SK-N-SH treated with all-trans-retinoic acid at 6 μM for 48 hours (cell line): ENCODE data around the gene COL9A3.

ENCODE experiments used
- ATAC-seq: fragments of 200-7000 bp; cut with Tn5 transposase; 3 replicates; pipeline ENCODE4 v1.9.1; 2020; ENCODE audit warnings: mild to moderate bottlenecking, moderate library complexity
- ARNTL ChIP-seq: fragments of 450-650 bp; formaldehyde crosslinking; IDR thresholded peaks from 2 replicates; pipeline ENCODE4 v1.5.0; 2020; ENCODE audit warnings: low read depth, mild to moderate bottlenecking, moderate library complexity, borderline replicate concordance
- CSDC2 ChIP-seq: fragments of 250-450 bp; sonication (Bioruptor Pico); IDR thresholded peaks from 2 replicates; pipeline ENCODE4 v1.5.0; 2020; ENCODE audit warnings: mild to moderate bottlenecking, moderate library complexity
- ESRRG ChIP-seq: fragments of 250-450 bp; sonication (Bioruptor Pico); IDR thresholded peaks from 2 replicates; pipeline ENCODE4 v1.6.1; 2021; ENCODE audit warnings: mild to moderate bottlenecking
- GLIS3 ChIP-seq: fragments of 250-450 bp; sonication (Bioruptor Pico); IDR thresholded peaks from 2 replicates; pipeline ENCODE4 v1.5.0; 2020; ENCODE audit warnings: mild to moderate bottlenecking, moderate library complexity
- ISL1 ChIP-seq: fragments of 250-450 bp; sonication (Bioruptor Pico); IDR thresholded peaks from 2 replicates; pipeline ENCODE4 v2.1.2; 2022; ENCODE audit warnings: mild to moderate bottlenecking, moderate library complexity
- OSR1 ChIP-seq: fragments of 250-450 bp; sonication (Bioruptor Pico); IDR thresholded peaks from 2 replicates; pipeline ENCODE4 v1.8.0; 2022; ENCODE audit warnings: moderate library complexity, mild to moderate bottlenecking, inconsistent platforms
- PPARA ChIP-seq: fragments of 250-450 bp; sonication (Bioruptor Pico); IDR thresholded peaks from 2 replicates; pipeline ENCODE4 v1.5.0; 2020; ENCODE audit warnings: mild to moderate bottlenecking, borderline replicate concordance
- RARB ChIP-seq: fragments of 250-450 bp; sonication (Bioruptor Pico); IDR thresholded peaks from 2 replicates; pipeline ENCODE4 v1.8.0; 2021; ENCODE audit warnings: mild to moderate bottlenecking, moderate library complexity
- SNAI2 ChIP-seq: fragments of 250-450 bp; sonication (Bioruptor Pico); IDR thresholded peaks from 2 replicates; pipeline ENCODE4 v1.5.0; 2020; ENCODE audit warnings: mild to moderate bottlenecking, moderate library complexity
- TCF4 ChIP-seq: fragments of 250-450 bp; sonication (Bioruptor Pico); IDR thresholded peaks from 2 replicates; pipeline ENCODE4 v1.8.0; 2021; ENCODE audit warnings: mild to moderate bottlenecking, moderate library complexity, borderline replicate concordance
- TOX ChIP-seq: fragments of 250-450 bp; sonication (Bioruptor Pico); IDR thresholded peaks from 2 replicates; pipeline ENCODE4 v1.8.0; 2021; ENCODE audit warnings: mild to moderate bottlenecking, moderate library complexity, borderline replicate concordance
- ZC3H10 ChIP-seq: fragments of 250-450 bp; sonication (Bioruptor Pico); IDR thresholded peaks from 2 replicates; pipeline ENCODE4 v1.5.1; 2021; ENCODE audit warnings: mild to moderate bottlenecking, moderate library complexity
- ZFP3 ChIP-seq: fragments of 250-450 bp; sonication (Bioruptor Pico); IDR thresholded peaks from 2 replicates; pipeline ENCODE4 v1.5.0; 2020; ENCODE audit warnings: mild to moderate bottlenecking, moderate library complexity
- ZFP30 ChIP-seq: fragments of 450-650 bp; formaldehyde crosslinking; IDR thresholded peaks from 2 replicates; pipeline ENCODE4 v1.5.0; 2022; ENCODE audit warnings: mild to moderate bottlenecking, moderate library complexity
- ZNF70 ChIP-seq: fragments of 450-650 bp; formaldehyde crosslinking; IDR thresholded peaks from 2 replicates; pipeline ENCODE4 v1.5.0; 2020; ENCODE audit warnings: mild to moderate bottlenecking, moderate library complexity
- ZNF8 ChIP-seq: fragments of 450-650 bp; formaldehyde crosslinking; IDR thresholded peaks from 2 replicates; pipeline ENCODE4 v1.5.0; 2020; ENCODE audit warnings: mild to moderate bottlenecking, moderate library complexity
- TF ChIP-seq, protein P1 (sequence below): fragments of 250-450 bp; sonication (Bioruptor Pico); IDR thresholded peaks from 2 replicates; pipeline ENCODE4 v1.5.1; 2021; ENCODE audit warnings: mild to moderate bottlenecking, moderate library complexity
- TF ChIP-seq, protein P2 (sequence below): fragments of 250-450 bp; sonication (Bioruptor Pico); IDR thresholded peaks from 2 replicates; pipeline ENCODE4 v1.8.0; 2021; ENCODE audit warnings: low read depth, mild to moderate bottlenecking, moderate library complexity, borderline replicate concordance
- TF ChIP-seq, protein P3 (sequence below): fragments of 250-450 bp; sonication (Bioruptor Pico); IDR thresholded peaks from 2 replicates; pipeline ENCODE4 v1.5.0; 2020; ENCODE audit warnings: mild to moderate bottlenecking, moderate library complexity
- TF ChIP-seq, protein P4 (sequence below): fragments of 250-450 bp; sonication (Bioruptor Pico); IDR thresholded peaks from 2 replicates; pipeline ENCODE4 v1.5.1; 2020; ENCODE audit warnings: low read depth, mild to moderate bottlenecking, moderate library complexity

The COL9A3 gene

DNA sequence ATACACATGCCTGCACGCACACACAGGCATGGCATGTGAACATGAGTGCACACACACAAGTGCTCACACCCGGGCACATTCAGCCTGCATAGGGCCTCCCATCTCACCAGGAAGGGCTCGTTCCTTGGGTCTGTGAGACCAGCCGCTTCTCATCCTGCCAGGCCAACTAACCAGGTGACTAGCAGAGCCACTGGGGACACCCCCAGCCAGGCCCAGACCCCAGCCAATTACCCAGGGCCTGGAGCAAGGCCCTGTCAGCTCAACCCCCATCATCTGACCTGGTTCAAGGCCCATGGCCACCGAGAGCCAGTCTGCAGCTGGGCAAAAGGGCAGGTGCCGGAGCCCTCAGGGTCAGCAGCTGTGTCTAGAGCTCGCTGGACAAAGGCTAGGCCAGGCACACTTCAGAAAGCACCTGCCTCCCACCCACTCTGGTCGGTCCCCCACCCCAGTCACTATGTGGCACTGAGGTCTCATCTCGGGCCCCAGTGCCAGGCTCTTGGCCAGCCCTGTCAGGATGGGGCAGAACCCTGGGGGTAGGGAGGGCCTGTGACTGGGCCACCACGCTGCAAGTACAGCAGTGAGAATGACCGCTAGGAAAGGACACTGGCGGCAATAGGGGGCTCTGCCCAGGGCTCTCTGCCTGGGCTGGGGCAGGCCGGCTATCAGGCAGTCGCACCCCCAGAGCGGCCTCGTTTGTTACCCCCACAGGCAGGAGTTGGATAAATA lies 47.3 kb upstream of the COL9A3 start:
- no peak for ATAC-seq
- no peak for TF ChIP-seq ESRRG (CRISPR knock-in tag)
- TF ChIP-seq, protein P1, sequence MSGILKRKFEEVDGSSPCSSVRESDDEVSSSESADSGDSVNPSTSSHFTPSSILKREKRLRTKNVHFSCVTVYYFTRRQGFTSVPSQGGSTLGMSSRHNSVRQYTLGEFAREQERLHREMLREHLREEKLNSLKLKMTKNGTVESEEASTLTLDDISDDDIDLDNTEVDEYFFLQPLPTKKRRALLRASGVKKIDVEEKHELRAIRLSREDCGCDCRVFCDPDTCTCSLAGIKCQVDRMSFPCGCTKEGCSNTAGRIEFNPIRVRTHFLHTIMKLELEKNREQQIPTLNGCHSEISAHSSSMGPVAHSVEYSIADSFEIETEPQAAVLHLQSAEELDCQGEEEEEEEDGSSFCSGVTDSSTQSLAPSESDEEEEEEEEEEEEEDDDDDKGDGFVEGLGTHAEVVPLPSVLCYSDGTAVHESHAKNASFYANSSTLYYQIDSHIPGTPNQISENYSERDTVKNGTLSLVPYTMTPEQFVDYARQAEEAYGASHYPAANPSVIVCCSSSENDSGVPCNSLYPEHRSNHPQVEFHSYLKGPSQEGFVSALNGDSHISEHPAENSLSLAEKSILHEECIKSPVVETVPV (CRISPR knock-in tag) = no peak
- TF ChIP-seq, protein P2, sequence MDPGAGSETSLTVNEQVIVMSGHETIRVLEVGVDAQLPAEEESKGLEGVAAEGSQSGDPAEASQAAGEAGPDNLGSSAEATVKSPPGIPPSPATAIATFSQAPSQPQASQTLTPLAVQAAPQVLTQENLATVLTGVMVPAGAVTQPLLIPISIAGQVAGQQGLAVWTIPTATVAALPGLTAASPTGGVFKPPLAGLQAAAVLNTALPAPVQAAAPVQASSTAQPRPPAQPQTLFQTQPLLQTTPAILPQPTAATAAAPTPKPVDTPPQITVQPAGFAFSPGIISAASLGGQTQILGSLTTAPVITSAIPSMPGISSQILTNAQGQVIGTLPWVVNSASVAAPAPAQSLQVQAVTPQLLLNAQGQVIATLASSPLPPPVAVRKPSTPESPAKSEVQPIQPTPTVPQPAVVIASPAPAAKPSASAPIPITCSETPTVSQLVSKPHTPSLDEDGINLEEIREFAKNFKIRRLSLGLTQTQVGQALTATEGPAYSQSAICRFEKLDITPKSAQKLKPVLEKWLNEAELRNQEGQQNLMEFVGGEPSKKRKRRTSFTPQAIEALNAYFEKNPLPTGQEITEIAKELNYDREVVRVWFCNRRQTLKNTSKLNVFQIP (CRISPR knock-in tag) = no peak
- TF ChIP-seq TOX = no peak
- TF ChIP-seq, protein P3, sequence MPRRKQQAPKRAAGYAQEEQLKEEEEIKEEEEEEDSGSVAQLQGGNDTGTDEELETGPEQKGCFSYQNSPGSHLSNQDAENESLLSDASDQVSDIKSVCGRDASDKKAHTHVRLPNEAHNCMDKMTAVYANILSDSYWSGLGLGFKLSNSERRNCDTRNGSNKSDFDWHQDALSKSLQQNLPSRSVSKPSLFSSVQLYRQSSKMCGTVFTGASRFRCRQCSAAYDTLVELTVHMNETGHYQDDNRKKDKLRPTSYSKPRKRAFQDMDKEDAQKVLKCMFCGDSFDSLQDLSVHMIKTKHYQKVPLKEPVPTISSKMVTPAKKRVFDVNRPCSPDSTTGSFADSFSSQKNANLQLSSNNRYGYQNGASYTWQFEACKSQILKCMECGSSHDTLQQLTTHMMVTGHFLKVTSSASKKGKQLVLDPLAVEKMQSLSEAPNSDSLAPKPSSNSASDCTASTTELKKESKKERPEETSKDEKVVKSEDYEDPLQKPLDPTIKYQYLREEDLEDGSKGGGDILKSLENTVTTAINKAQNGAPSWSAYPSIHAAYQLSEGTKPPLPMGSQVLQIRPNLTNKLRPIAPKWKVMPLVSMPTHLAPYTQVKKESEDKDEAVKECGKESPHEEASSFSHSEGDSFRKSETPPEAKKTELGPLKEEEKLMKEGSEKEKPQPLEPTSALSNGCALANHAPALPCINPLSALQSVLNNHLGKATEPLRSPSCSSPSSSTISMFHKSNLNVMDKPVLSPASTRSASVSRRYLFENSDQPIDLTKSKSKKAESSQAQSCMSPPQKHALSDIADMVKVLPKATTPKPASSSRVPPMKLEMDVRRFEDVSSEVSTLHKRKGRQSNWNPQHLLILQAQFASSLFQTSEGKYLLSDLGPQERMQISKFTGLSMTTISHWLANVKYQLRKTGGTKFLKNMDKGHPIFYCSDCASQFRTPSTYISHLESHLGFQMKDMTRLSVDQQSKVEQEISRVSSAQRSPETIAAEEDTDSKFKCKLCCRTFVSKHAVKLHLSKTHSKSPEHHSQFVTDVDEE (CRISPR knock-in tag) = no peak
- no peak for TF ChIP-seq ZFP3 (CRISPR knock-in tag)
- TF ChIP-seq TCF4 = no peak
- no peak for TF ChIP-seq CSDC2 (CRISPR knock-in tag)

DNA sequence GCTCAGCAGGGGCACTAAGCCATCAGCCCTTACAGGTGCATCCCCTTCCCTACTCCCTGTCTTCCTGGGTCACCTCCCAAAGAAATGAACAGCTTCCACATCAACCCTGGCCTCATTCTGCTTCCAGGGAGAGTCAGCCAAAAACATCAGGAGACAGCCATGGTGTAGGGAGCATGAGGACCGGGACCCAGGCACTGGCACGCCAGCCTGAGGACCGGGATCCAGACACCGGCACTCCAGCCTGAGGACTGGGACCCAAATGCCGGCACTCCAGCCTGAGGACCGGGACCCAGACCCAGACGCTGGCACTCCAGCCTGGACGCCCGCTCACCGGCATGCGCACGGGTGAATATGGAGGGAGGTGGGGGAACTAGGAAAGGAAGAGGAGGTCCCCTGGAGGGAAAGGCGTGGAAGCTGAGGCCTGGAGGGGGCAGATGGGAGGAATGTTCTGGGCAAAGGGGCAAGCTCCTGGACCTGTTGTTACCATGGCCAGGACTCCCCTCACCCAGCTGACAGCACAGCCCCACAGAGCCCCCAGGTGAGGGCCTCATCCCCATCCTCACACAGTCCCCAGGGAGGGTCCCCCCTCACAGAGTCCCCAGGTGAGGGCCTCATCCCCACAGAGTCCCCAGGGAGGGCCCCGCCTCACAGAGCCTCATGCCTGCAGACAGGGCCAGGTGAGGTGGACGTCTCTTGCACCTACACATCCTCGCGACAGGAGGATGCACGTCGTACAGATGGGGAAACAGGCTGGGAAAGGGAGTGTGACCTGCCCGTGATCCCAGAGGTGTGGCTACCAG lies 46.5 kb upstream of the COL9A3 start:
- TF ChIP-seq GLIS3 (CRISPR knock-in tag) = no peak
- no peak for TF ChIP-seq ISL1 (CRISPR knock-in tag)
- TF ChIP-seq, all 23 proteins: peak for 0
- no peak for ATAC-seq

DNA sequence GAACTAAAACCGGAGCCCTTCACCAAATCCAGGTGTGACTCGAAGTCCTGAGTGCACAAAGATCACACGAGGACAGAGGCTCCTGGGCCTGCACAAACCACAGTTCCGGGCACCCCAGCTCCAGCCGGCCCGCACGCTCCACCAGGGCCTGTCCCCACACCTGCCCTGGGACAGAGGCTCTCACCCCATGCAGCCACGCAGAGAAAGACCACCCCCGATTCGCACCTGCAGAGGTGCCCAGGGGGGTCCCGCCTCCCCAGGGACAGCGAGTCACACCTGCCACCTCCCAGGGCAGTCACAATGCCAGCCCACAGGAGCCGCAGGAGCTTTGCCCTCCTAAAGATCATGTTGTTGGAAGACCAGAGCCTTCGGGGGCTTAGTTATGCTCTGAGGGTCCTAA lies 45.9 kb upstream of the COL9A3 start:
- TF ChIP-seq CSDC2 (CRISPR knock-in tag) (no peak), SNAI2 (CRISPR knock-in tag) (no peak), ZFP30 (CRISPR knock-in tag) (no peak), OSR1 (CRISPR knock-in tag) (no peak), ZC3H10 (CRISPR knock-in tag) (no peak), ZNF8 (CRISPR knock-in tag) (no peak), RARB (CRISPR knock-in tag) (no peak), ESRRG (CRISPR knock-in tag) (no peak), ZFP3 (CRISPR knock-in tag) (no peak), ARNTL (no peak), ZNF70 (CRISPR knock-in tag) (no peak), GLIS3 (CRISPR knock-in tag) (no peak), PPARA (CRISPR knock-in tag) (no peak)
- TF ChIP-seq, protein P1 (CRISPR knock-in tag) = no peak
- TF ChIP-seq, protein P4, sequence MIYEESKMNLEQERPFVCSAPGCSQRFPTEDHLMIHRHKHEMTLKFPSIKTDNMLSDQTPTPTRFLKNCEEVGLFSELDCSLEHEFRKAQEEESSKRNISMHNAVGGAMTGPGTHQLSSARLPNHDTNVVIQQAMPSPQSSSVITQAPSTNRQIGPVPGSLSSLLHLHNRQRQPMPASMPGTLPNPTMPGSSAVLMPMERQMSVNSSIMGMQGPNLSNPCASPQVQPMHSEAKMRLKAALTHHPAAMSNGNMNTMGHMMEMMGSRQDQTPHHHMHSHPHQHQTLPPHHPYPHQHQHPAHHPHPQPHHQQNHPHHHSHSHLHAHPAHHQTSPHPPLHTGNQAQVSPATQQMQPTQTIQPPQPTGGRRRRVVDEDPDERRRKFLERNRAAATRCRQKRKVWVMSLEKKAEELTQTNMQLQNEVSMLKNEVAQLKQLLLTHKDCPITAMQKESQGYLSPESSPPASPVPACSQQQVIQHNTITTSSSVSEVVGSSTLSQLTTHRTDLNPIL = no peak
- TF ChIP-seq, protein P2 (CRISPR knock-in tag) = no peak
- TF ChIP-seq, protein P3 (CRISPR knock-in tag) = no peak
- ATAC-seq = no peak
